ENCODE data around the gene MLANA. TPM values are rescaled to one million over a fixed set of nuclear protein-coding genes. Genes with fewer than 3 reads are reported as not detected.

The MLANA gene
- polyA plus RNA-seq, 3 donors, result 0.32 to 1.1 (median 0.75) TPM

DNA sequence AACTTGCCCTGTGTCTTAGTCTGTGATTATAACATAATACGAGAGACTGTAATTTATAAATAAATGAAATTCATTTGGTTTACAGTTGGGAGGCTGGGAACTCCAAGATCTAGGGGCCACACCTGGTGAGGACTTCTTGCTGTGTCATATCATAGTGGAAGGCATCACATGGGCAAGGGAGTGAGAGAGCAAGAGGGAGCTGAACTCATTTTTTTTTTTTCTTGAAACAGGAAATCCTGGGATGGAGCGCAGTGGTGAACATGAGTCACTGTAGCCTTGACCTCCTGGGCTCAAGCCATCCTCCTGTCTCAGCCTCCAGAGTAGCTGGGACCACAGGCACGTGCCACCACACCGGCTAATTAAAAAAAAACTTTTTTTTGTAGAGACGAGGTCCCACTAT lies 7.2 kb downstream of the MLANA start:
- DNase-seq (ENCODE audit: low read depth in 3 of 3, low spot score in 2 of 3), result no peak

DNA sequence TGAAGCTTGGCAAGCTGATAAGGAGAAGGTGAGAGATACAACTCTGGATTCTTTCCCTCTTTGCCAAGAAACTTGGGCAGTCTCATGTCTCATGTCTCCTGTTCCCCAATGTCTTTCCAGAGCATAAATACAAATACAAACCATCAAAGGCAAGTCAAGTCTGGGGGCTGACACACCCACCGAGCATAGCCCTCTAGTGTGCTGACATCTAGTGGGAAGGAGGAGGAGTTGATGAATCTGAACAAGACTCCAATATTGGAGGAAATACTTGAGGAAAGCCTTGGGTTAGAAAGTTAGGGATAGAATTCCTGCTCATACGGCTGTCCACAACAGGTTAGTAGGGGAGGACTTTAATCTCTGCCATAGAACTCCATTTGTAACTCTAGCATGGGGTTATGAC lies 8.6 kb downstream of the MLANA start:
- DNase-seq (ENCODE audit: low read depth in 3 of 3, low spot score in 2 of 3), result no peak

DNA sequence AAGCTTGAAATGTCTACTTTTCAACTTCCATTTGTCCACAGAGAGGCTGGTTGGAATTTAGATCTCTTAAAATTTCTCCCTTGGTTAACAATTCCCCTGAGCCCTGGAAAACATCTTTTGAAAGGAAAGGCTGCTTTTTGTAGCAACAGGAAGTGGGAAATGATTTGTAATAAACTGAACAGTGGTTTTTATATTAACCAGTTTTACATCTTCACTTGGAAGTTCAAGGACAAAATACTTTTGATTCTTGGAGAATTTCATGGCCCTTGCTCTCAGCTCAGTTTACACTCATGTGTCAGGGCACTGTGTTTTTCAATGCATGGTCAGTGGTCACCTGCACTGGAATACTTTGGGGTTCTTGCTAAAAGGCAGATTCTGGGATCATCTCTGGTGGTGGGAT lies 9.9 kb downstream of the MLANA start:
- no peak for DNase-seq (ENCODE audit: low read depth in 3 of 3, low spot score in 2 of 3)

- DNase-seq (ENCODE audit: low read depth in 3 of 3, low spot score in 2 of 3), result no peak
Observed at GRCh38 chr9:5902377-5902776, 11.7 kb downstream of the MLANA start.

- DNase-seq (ENCODE audit: low read depth in 3 of 3, low spot score in 2 of 3), result no peak
Observed at GRCh38 chr9:5908918-5909317, 18.2 kb downstream of the MLANA start.

DNA sequence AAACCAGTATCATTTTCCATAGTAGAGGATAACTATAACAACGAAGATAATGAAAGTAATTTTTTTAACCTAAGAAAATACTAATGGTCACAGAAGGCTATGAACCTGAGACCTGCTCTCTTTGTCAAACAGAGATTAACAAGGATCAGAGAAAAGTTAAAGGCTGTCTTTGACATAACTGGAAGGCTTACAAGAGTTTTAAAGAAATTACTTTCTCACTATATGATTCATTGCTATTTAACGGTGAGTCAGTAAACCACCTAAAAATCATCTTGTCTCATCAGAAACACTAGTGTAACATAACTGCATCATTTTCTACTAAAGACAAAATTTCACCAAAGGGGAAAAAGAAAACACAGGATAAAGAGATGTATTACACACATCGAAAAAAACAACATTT lies 19.3 kb downstream of the MLANA start:
- no peak for DNase-seq (ENCODE audit: low read depth in 3 of 3, low spot score in 2 of 3)

DNA sequence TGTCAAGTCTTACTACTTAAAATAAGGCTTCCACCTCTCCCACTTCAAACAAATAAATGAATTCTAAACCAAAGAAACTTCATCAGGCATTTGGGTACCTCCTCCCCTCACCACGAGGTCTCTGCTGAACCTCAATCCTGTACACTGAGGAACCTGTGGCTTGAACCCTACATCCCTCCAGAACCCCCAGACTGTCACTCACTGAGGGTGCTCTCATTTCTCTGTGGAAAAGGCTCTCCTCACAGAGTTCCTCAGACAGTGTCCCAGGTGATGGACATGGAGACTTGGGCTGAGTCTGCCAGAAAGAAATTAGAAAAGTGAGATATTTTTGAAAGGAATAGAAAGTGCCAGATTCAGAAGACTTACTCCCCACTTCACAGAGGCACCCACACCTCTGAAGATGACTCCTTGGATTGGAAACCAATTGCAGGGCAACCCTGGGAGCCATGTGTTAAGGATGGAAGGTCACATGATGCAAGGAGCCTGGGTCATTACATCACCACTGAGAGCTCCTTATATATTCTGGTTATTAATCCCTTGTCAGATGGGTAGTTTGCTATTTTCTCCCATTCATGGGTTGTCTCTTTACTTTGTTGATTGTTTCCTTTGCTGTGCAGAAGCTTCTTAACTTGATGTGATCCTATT lies 19.8 kb downstream of the MLANA start:
- DNase-seq (ENCODE audit: low read depth in 3 of 3, low spot score in 2 of 3), result no peak

- DNase-seq (ENCODE audit: low read depth in 3 of 3, low spot score in 2 of 3), result no peak
Observed at GRCh38 chr9:5915438-5915837, 24.7 kb downstream of the MLANA start.

- DNase-seq (ENCODE audit: low read depth in 3 of 3, low spot score in 2 of 3), result no peak
Observed at GRCh38 chr9:5917273-5917672, 26.6 kb downstream of the MLANA start.

GRCh38 chr9:5917888-5918287 lies 27.2 kb downstream of the MLANA start:
- DNase-seq (ENCODE audit: low read depth in 3 of 3, low spot score in 2 of 3), result no peak

DNA sequence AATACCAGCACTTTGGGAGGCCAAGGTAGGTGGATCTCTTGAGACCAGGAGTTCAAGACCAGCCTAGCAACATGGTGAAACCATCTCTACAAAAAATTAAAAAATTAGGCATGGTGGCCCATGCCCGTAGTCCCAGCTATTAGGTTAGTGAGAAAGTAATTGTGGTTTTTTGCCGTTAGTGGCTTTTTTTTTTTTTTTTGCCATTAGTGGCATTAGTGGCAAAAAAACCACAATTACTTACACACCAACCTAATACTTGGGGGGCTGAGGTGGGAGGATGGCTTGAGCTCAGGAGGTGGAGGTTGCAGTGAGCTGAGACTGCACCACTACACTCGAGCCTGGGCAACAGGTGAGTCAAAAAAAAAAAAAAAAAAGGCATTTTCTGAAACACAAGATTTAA lies 27.8 kb downstream of the MLANA start:
- DNase-seq (ENCODE audit: low read depth in 3 of 3, low spot score in 2 of 3), result no peak

DNA sequence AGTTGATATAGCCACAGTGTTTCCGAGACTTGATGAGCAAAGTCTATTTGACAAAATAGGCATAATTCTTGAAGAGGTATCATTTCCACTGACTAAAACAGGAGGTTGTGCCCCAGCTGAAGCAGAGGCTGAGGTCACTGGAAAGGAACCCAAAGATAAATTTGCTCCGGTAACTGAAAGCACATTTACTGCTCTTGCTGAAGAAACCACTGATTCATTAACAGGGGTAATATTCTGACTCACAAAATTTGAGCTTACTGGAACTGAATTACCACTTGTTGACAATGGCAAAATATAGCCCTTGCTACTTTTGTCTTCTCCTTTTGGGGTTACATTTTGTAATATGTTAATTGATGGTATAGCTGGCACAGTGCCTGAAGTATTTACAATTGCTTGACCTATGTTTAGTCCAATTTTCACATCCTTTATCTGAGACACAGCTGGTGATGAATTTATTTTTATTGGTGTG lies 30.2 kb downstream of the MLANA start:
- DNase-seq (ENCODE audit: low read depth in 3 of 3, low spot score in 2 of 3), result no peak

DNA sequence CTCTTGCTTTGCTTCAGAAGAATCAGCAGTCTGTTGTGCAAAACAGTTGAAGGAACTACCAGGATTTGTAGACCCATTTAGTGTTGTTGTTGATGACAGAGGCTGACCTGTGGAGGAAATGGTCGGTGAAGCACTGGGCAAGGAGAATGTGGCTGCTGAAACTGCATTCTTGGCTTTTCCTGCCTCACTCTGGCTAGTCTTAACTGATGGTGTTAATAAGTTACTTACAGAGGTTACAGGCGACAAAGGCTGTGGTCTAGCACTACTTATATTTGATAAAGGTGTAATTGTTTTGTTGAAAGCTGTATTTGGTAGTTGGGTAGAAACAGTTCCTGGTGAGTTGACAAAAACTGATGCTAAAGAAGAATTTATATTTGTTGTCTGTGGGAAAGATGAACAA lies 31.5 kb downstream of the MLANA start:
- DNase-seq (ENCODE audit: low read depth in 3 of 3, low spot score in 2 of 3), result no peak

GRCh38 chr9:5931657-5932056 lies 41.0 kb downstream of the MLANA start:
- DNase-seq (ENCODE audit: low read depth in 3 of 3, low spot score in 2 of 3), result no peak

DNA sequence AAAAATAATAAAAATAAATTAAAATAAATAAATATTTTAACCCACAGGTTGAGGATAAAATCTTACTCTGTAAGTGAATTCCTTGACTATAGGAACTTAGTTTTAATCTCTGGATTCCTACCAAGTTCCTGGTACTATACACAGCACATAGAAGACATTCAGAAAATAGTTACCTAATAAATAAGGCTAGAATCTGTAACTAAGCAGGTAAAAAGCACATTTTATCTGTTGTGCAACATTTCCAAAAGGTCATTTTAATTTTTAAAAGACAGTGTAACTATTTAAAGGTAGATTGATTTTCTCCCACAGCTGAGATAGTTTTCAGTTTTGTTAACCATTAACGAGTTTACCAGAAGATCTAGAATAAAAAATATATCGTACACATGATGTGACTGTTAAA lies 47.8 kb downstream of the MLANA start:
- no peak for DNase-seq (ENCODE audit: low read depth in 3 of 3, low spot score in 2 of 3)

GRCh38 chr9:5939530-5939929 lies 48.8 kb downstream of the MLANA start:
- DNase-seq (ENCODE audit: low read depth in 3 of 3, low spot score in 2 of 3), result no peak

GRCh38 chr9:5941214-5941613 lies 50.5 kb downstream of the MLANA start:
- DNase-seq (ENCODE audit: low read depth in 3 of 3, low spot score in 2 of 3), result no peak

- DNase-seq (ENCODE audit: low read depth in 3 of 3, low spot score in 2 of 3), result no peak
Observed at GRCh38 chr9:5945112-5945511, 54.4 kb downstream of the MLANA start.

GRCh38 chr9:5947912-5948311 lies 57.2 kb downstream of the MLANA start:
- DNase-seq (ENCODE audit: low read depth in 3 of 3, low spot score in 2 of 3), result no peak

GRCh38 chr9:5949103-5949699 lies 58.5 kb downstream of the MLANA start:
- DNase-seq (ENCODE audit: low read depth in 3 of 3, low spot score in 2 of 3), result no peak

- DNase-seq (ENCODE audit: low read depth in 3 of 3, low spot score in 2 of 3), result no peak
Observed at GRCh38 chr9:5950261-5950660, 59.6 kb downstream of the MLANA start.

- no peak for DNase-seq (ENCODE audit: low read depth in 3 of 3, low spot score in 2 of 3)
Observed at GRCh38 chr9:5951686-5952211, 61.1 kb downstream of the MLANA start.

All from right renal cortex interstitium (tissue), 3 donors.